ENCODE data around the gene SAFB2.

GRCh38 chr19:5585461-5586299 is 36.9 kb downstream of the SAFB2 start:
- TF ChIP-seq MTA3 (CRISPR knock-in tag; IDR thresholded peaks at IDR 0.05), result no peak
- TF ChIP-seq ZNF646 (CRISPR knock-in tag; IDR thresholded peaks at IDR 0.05), result no peak
- no peak for TF ChIP-seq ATF2 (CRISPR knock-in tag; IDR thresholded peaks at IDR 0.05)
